GM18907 (cell line): ENCODE measurements around the gene RFX3.

Experiments used
- ATAC-seq: cut with Tn5 transposase; IDR thresholded peaks from one replicate; pipeline ENCODE4 v1.9.1; 2021; ENCODE audit warnings: mild to moderate bottlenecking, moderate library complexity; ENCODE audit not compliant: unreplicated experiment

Gene RFX3

DNA sequence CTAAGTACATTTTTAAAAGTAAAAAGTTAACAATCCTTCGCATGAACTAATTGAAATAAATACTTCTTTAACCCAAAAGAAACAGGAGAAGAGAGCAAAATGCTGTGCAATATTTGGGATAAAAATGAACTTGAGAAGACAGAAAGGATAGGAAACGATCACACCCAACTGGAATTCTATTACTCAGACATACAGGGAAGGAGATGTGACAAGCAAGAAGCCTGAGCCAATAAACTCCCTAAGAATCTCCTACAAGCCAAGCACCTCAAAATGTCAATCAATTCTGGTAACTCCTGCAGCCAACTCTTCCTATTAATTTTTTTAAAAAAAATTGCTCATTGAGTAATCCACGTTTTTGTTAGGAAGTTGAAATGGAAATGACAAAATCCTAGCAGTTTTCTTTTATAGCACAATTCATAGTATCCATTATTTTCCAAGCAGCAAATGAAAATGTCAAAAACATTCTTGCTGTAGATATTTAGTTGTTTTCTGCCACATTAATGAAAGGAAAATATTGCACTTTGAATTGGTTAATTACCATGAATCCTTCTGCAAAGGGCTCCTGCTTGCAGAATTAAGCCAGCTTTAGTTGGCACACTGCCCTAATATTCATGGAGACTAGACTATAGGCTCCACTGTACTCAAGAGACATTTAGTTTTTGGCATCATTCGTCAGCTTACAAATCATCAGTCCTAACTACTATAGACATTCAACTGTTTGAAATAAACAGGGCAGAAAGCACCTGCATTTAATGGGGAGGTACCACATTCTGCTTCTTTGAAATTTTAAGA, 89.0 kb downstream of the RFX3 start:
- no peak for ATAC-seq

DNA sequence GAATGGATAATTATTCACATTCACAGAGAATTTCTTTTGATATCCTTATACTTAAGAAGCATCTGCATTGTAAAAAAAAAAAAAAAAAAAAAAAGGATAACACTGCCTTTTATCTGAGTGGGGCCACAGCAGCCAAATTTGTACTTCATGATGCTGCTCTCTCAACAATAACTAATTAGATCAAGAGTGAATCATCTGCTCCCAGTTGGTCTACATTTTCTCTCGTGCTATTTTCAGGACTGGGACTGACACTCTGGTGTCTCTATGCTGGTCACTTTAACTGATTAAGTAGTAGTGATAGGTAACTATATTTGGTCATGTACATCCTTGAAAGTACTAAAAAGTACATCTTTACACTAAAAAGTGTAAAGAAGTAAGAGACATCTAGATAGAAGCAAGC, 90.1 kb downstream of the RFX3 start:
- no peak for ATAC-seq

DNA sequence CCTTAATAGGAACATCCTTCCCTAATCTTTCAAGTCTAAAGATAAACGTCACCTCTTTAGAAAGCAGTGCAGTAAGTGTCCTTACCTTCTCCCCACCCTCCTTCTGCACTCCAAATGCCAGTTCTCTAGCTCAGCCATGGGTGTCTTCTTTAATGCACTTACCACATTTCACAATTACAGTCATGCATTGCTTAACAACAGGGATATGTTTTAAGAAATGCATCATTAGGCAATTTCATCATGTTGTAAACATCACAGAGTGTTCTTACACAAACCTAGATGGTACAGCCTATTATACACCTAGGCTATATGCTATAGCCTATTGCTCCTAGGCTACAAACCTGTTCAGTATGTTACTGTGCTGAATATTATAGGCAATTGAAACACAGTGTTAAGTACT, 91.2 kb downstream of the RFX3 start:
- no peak for ATAC-seq

DNA sequence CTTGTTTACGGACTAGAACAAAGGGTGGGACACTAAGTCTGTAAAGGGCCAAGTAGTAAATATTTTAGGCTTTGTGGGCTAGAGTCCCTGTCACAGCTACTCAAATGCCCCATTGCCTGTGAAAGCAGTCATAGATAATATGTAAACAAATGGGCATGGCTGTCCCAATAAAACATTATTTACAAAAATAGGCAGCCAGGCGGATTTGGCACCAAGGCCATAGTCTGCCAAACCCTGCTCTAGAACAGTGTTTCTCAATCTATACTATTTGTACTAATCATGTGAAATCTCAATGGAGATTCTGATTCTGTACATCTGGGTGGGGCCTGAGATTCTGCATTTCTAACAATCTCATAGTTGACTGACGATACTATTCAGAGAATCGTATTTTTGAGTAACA, 92.0 kb downstream of the RFX3 start:
- no peak for ATAC-seq

DNA sequence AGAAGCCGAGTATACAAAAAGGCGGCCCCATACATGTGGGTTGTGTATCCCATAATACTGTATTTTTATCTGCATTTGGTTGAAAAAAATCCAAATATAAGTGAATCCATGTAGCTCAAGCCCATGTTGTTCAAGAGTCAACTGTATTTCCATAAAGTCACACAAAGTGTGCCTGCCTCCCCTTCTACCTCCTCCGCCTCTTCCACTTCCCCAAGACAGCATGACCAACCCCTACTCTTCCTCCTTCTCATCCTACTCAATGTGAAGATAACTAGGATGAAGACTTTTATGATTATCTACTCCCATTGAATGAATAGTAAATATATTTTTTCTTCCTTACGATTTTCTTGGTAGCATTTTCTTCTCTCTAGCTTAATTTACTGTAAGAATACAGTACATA, 92.7 kb downstream of the RFX3 start:
- ATAC-seq = no peak

DNA sequence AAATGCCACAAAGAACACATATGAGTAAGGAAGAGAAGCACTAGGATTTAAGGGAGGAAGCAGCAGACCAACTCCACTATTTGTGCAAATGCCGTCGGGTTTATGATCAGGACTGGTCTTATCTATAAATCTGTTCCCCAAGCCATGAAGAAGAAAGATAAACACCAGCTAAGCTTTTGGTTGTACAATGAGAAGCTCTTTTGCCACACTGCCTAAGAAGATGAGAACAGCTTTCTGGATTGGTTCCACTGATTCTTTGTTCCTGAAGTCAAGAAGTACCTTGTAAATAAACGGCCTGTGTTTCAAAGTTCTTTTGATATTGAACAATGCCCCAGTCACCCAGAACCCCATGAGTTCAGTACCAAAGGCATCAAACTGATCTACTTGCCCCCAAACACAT, 93.9 kb downstream of the RFX3 start:
- ATAC-seq = no peak

DNA sequence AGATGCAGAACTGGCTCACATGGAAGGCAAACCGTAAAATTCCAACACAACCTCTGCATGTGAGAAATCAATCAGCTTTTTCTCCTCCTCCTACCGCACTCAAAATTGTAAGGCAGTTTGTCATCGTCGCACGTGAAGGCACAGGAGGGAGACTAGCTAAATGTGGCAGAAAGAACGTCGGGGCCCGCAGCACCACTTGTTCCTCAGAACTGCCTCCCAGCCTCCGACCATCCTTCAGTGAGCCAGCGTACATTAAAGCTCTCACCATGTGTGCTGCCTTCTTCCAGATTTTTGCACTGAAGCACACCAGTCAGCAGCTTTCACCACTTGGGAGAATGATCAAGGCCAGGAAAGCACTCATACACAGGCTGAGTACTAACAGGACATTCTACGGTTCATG, 105.9 kb downstream of the RFX3 start:
- ATAC-seq = no peak

DNA sequence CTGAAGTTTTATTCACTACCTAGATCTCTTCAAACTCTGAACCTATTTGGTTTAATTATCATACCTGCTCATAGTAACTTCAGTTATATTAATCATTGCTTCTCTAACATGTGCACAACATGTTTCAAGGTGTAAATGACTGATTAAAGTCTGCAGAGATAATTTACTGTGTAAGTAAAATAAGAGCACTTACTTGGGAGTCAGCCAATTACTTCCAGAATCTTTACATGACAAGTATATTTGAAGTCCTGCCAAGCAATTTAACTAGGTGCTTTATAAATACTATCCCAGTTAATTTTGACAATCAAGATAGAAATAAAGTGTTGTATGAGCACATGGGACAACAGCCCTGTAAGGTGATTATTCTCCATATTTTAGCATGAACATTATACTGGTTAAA, 109.9 kb downstream of the RFX3 start:
- no peak for ATAC-seq

DNA sequence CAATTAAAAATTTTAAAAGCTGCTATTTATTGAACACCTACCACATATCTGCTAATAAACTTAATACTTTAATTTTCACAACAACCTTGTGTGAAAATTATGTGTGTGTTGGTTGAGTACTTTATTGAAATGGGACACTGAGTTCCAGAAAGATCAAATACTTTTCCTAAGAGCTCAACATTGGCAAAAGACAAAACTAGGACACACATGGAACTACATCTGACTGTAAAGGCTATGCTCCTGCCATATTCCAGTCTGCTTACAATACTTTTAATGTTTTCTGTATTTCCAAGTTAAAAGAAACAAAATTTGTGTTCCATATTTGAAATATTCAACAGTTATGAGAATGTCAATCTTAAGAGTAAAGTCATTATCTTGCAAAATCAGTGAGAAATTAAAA, 111.8 kb downstream of the RFX3 start:
- no peak for ATAC-seq

DNA sequence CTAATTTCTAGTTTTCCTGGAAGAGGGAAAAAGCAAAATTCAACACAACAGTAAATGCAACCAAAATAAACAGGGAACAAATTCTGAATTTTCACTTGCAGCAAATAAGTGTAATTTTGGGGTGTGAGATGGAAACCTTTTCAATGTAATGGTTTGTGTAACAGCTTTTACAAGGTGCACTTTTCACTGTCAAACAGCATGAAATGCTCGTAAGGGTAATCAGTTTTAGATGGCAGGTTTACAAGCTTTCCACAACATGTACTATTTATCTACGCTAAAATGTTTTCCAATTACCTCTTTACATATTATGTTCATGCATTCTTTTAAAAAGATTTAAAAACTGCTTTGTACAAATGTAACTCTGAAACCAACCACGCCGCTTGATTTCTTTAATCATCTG, 115.3 kb downstream of the RFX3 start:
- ATAC-seq = no peak

DNA sequence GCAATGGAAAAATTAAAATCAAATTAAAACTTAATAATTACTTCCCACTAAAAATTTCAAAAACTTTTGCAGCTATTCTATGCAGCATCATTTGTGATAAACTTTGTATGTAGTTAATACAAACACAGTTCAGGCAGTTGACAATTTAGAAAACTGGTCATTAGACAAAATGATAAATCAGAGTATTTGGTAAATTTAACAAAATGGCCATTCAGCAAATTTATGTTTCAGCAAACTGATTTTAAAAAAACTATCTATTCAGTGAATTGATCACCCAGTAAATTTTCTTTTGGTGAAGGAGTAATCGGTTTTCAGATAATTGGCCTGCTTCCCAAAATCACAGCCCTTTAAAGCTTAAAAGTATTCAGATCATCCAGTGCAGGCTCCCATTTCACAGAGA, 116.3 kb downstream of the RFX3 start:
- ATAC-seq = no peak

DNA sequence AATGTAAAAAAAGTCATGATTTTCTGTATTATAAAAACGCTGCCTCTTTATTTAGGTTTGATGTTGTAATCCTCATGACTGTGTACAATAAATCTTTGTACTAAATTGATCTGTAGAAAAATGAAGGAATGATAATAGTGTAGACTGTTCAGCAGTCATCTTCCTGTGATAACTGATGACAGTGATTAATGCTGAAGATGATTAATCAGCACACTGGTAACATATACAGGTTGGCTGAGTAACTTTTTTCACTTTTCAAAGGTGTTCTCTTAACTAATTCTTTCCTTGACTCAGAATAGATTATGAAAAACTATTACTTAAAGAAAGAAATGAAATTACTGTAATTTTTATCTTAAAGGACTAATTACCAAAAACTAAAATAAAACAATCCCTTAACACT, 122.5 kb downstream of the RFX3 start:
- no peak for ATAC-seq

DNA sequence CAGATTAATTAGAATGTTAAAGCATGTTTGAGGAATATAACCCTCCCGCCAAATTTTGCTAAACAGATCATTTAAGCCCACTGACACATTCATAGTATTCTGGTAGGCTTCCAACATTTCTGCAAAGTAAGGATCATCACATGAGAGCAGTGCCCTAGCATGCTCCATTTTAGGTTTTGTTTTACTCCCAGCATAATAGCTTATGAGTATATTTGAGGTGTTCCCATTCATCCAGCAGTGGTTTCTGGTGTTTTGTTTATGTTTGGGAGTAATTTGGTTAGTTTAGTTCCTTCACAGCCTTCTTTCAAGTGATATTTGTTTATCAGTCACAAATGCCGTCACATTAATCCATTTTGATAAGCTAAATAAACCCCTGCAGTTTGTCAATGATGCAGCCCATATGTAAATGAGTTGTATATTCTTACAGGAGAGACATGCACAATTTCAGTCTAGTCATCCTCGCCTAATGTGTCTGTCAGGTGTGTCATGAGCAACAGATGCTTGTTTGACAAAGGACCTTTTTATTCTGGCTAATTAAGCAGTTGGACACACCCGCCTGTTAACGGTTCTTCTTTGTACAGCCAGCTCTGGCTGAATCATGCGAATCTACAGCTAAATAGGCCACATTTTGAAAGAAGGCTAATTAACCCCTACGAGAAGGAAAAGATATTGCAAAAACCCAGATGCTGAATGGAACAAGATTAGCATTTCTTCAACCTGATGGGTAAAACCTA, 124.4 kb downstream of the RFX3 start:
- no peak for ATAC-seq

DNA sequence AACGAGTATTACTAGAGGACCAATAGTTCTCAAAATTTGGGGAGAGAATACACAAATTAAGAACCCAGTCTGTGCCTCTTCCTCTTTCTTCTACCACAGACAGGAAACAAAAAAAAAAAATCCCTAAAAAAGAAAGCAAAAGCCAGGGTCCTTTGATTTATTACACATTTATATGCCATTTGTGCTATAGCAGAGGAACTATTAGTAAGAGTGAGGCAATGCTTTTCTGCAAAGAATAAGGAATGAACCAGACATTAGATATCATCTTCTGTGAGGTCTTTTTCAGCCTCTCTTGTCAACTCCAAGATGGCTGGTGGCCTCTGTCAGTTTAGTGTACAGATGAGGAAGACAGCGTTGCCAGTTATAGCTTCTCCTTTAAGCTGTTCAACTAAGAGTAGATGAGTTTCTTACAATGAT, 127.6 kb downstream of the RFX3 start:
- ATAC-seq = peak; percentile 67

DNA sequence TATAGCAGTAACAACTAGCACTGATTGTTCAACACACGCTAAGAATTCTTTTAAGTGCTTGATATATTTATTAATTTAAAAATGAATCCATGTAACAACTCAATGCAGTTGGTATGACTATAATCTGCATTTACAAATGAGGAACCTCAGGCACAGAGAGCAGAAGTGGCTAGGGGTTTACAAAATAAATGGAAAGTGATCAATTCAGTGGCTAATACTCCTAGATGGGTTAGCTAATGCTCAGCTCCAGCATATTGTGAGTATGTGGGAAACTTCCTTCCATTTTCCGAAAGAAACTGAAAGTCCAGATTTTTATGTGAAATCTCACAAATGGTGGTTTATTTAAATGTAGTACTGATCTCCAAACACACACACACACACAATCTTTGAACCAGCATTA, 128.0 kb downstream of the RFX3 start:
- peak; percentile 44 for ATAC-seq

DNA sequence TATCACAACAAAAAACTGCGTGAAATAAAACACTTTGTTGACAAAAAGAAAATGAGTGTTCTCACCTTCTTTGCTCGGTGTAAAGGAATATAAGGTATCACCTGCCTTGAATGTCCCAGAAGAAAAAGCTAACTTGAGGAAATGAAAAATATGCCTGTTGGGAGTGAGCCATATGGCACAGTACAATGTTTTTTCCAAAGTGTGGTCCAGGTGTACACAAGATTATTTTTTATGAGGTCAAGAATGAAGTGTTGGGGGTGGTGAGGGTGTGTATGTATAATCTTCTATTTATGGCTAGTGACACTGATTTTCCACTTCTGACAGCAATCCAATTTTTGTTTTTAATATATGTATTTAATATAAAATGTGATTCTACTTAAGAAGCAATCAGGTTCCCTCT, 134.4 kb downstream of the RFX3 start:
- no peak for ATAC-seq

DNA sequence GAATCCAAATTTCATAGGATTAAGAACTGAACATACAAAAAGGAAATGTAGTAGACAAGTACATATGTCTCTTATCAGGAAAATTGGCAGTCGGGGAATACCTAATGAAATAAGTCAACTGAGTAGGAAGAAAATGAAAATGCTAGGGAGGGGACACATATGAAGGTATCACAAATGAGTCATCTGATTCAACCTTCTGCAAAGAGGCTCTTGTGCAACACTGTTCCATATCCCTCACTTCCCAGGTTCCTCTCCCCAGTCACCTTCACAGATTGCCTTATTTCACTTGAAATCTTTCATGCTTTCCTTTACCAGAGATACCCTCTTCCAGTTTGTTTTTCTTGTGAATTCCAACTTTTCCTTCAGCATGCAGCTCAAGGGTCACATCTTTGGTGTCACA, 139.0 kb downstream of the RFX3 start:
- ATAC-seq = no peak

DNA sequence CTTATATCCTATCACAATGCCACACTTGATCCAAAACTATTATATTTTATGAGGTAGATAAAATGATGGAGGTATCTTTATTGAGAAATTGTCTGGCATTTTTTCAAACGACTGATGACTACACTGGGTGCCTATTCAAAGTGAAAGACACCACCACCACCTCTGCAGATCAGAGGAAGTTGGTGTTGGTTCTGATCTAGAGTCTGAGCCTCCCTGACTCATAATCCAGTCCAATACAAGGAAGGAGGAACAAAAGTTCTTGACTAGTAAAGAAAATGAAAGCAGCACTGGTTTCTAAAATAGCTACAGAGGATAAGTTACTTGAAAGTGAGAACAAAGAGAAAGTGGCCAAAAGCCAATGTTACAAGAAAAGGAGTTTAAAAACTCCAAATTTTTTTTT, 139.9 kb downstream of the RFX3 start:
- ATAC-seq = peak; percentile 88

DNA sequence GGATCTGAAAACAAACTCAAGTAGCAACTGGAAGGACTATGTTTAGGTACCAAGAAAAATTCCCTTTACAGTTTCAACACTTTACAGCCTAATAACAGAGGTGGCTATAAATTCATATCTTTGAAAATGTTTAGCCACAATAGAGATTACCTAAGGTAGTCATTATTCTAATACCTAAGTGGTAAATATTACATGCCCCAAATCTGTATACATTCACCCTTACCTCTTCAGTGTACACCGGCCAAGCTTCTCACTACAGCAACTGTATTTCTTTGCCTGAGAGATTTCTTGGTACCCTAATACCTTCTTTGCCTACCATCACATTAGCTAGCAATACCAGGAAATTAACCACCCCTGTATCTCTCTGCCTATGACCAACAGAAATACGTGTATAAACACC, 154.0 kb downstream of the RFX3 start:
- no peak for ATAC-seq

DNA sequence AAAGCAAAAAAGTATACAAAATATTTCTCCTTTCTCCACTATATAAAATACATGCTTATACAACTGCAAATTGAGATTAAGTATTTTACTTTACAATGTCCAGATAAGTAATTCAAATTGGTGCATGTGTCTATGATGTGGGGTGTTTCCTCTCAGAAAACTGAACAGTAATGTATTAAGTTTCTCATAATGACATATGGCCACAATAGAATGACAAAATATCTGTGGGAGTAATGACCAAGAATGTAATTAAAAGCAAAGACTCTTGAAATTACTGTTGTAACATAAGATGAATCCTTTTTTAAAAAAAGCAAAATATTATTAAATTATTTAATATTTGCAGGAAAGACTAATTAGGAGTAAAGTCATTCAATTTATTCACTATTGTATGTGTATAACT, 155.1 kb downstream of the RFX3 start:
- ATAC-seq = no peak

DNA sequence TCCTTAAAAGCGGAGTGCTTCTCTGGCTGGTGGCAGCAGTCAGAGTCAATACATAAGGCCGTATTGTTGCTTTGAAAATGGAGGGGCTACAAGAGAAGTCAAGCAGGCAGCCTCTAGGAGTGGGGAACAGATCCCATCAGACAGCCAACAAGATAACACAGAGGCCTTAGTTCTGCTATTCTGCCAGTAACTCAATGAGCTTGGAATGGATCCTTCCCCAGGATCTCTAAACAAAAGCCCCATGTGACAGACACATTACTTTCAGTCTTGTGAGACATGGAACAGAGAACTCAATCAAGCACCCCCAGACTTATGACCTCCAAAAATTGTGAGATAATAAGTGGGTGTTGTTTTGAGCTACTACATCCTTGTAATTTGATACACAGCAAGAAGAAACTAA, 158.6 kb downstream of the RFX3 start:
- no peak for ATAC-seq

DNA sequence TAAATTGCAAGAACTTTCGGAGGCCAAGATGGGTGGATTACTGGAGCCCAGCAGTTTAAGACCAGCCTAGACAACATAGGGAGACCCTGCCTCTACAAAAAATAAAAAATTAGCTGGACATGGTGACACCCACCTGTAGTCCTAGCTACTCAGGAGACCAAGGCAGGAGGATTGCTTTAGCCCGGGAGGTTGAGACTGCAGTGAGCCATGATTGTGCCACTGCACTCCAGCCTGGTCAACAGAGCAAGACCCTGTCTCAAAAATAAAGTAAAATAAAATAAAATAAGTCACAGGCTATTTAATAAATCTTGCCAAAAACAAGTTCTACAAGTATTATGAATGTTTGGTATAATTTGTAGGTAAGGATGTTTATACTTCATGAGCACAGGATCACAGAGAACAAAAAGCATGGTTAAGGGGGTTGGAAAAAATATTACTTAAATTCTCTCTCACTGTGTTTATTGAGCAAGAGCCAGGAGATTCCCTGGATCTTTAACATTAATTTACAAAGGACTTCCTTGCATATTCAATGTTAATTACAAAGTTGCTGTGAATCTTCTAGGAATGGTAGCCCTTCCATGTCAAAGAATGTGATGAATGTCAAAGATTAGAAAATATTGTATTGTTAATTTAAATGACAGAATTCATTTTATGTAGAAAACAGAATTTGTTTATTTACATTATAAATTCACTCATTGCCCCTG, 164.0 kb downstream of the RFX3 start:
- no peak for ATAC-seq
